AG04449 (cell line): ENCODE measurements around the gene ZNF341.
"Not testable (repeated sequence)": the region's sequence is repeated elsewhere in the genome, so short reads cannot be mapped to it uniquely, and the experiment has no call there.

Experiments
- CTCF ChIA-PET: fragments of 350-600 bp; formaldehyde crosslinking; extraction: SDS; loops from one replicate; lab custom pipeline; 2021; ENCODE audit warnings: antibody characterized with exemption; lab: Yijun Ruan, JAX
- POLR2A ChIA-PET: fragments of 400-600, 350-600 bp; formaldehyde crosslinking; extraction: SDS; loops from one replicate; lab custom pipeline; 2020; ENCODE audit warnings: antibody characterized with exemption, inconsistent platforms; lab: Yijun Ruan, JAX
- DNase-seq: peaks from one replicate; pipeline ENCODE4 v3.0.0-alpha.2; 2010; ENCODE audit warnings: low read depth, low spot score
- H3K4me3 ChIP-seq: 2 replicates; pipeline ENCODE4 v1.5.1; 2011; ENCODE audit warnings: low read depth, mild to moderate bottlenecking, control low read depth, low read length
- TF ChIP-seq, protein P1 (sequence below): IDR thresholded peaks from one replicate; pipeline ENCODE4 v1.5.1; 2011; ENCODE audit warnings: mild to moderate bottlenecking, moderate library complexity, low read length, control low read depth, inconsistent platforms; ENCODE audit not compliant: insufficient read depth; ENCODE audit errors: missing control alignments

The ZNF341 gene

DNA sequence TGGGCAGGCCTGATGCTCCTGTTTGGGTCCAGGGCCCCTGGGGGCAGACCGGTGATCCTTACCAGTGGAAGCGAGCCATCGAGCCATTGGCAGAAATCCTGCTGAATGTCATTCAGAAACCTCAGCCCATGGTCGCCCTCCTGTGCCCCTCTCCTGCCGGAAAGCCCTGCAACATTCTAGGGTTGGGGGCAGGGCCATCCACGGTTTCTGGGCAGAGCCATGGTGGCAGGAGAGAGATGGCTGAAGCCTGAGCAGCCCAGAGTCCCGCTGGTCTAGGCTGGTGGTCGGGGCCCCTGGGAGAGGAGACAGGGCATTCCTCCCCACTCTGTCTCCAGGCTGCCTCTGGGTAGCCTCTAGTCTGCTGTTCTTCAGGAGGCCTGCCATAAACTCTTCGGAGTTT lies 59.7 kb downstream of the ZNF341 start:
- ChIA-PET POLR2A (interaction anchor here (1.8 kb wide), 1 partner anchor 19 kb away, joined by 4 read pairs; the partner anchor contains the start of gene CHMP4B), CTCF (interaction anchor here (0.7 to 4.5 kb wide), 14 partner anchors 11 to 277 kb away, joined by 3 to 47 read pairs (median 5); no protein-coding TSS in a partner anchor)
- no peak overlapping the region for H3K4me3 ChIP-seq
- TF ChIP-seq, protein P1, sequence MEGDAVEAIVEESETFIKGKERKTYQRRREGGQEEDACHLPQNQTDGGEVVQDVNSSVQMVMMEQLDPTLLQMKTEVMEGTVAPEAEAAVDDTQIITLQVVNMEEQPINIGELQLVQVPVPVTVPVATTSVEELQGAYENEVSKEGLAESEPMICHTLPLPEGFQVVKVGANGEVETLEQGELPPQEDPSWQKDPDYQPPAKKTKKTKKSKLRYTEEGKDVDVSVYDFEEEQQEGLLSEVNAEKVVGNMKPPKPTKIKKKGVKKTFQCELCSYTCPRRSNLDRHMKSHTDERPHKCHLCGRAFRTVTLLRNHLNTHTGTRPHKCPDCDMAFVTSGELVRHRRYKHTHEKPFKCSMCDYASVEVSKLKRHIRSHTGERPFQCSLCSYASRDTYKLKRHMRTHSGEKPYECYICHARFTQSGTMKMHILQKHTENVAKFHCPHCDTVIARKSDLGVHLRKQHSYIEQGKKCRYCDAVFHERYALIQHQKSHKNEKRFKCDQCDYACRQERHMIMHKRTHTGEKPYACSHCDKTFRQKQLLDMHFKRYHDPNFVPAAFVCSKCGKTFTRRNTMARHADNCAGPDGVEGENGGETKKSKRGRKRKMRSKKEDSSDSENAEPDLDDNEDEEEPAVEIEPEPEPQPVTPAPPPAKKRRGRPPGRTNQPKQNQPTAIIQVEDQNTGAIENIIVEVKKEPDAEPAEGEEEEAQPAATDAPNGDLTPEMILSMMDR, result no peak
- no peak for DNase-seq

DNA sequence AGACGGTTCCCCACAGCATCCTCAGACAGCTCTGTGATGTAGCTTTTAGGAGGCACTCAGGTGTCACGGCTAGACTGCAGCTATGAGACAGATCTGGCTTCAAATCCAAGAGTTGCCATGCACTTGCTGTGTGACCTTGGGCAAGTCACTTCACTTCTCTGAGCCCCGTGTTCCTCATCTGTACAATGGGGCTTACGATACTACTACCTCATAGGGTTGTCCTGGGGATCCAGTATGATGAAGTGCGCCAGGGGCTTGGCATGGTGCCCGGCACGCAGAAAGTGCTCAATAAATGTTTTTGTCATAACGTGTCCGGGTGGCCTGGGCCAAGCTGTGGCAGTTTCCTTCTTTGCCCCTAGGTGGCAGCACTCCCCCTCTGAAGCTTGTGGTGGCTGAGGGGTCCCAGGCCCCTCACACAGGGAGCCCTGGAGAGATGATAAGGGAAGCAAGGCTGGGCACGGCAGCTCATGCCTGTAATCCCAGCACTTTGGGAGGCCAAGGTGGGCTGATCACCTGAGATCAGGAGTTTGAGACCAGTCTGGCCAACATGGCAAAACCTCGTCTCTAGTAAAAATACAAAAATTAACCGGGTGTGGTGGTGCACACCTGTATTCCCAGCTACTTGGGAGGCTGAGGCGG lies 60.3 kb downstream of the ZNF341 start:
- ChIA-PET POLR2A (interaction anchor here (1.8 kb wide), 1 partner anchor 19 kb away, joined by 4 read pairs; the partner anchor contains the start of gene CHMP4B), CTCF (interaction anchor here (0.7 to 4.5 kb wide), 19 partner anchors 9 to 282 kb away, joined by 3 to 47 read pairs (median 5); no protein-coding TSS in a partner anchor)
- TF ChIP-seq, protein P1, result peak; percentile 77
- DNase-seq, result no peak
- no peak overlapping the region for H3K4me3 ChIP-seq

DNA sequence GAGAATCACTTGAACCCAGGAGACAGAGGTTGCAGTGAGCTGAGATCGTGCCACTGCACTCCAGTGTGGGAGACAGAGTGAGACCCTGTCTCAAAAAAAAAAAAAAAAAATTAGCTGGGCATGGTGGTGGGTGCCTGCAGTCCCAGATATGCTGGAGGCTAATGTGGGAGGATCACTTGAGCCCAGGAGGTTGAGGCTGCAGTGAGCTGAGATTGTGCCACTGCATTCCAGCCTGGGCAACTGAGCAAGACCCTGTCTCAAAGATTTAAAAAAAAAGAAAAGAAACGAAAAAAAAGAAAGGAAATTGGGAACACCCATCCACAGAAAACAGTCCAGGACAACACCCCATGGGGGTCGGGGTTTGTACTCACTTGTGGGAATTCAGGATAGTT lies 60.8 kb downstream of the ZNF341 start:
- POLR2A ChIA-PET, result interaction anchor here (1.8 kb wide), 1 partner anchor 18 kb away, joined by 4 read pairs; the partner anchor contains the start of gene CHMP4B
- not testable (repeated sequence) for H3K4me3 ChIP-seq, DNase-seq
- CTCF ChIA-PET, result interaction anchor here (0.8 to 4.5 kb wide), 17 partner anchors 9 to 337 kb away, joined by 3 to 47 read pairs (median 5); no protein-coding TSS in a partner anchor

DNA sequence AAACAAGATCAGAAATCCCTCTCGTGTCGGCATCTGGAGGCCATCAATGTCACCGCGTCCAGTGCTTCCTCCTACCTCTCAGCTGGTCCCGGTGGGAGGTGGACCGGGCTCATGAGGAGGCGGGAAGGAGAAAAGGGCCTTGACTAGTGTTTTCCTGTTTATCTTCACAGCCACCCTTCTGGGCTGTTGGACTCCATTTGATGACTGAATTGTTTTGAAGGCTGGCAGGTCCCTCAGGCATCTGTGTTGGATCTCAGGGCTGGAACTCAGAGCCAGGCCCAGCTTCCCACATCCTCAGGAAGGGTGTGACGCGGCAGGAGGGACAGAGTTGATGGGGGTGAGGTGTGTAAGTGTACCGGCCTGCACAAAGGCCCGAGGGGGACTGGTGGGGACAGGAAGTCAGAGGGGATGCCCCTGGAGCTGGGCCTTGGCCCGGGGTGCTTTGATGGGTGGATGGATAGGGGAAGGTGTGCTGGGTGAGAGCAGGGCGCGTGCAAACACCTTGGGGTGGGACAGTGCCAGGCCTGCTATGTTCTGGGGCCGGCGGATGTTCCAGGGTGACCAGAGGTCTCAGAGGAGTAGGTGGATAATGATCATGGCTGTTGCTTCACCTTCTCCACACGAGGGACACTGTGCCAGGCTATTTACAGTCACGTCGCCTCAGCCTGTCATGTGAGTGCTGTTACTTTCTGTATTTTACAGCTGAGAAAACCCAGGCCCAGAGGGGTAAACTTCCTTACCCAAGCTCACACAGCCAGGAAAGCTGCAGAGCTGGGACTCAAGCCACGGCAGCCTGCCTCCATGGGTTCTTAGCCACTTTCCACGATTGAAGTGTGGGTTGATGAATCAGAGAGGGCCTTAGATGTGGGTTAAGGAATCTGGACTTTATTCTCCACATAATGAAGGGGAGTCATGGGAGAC lies 61.5 kb downstream of the ZNF341 start:
- H3K4me3 ChIP-seq, result no peak overlapping the region
- TF ChIP-seq, protein P1, result no peak
- CTCF ChIA-PET, result interaction anchor here (0.8 to 4.5 kb wide), 14 partner anchors 9 to 337 kb away, joined by 3 to 47 read pairs (median 4); no protein-coding TSS in a partner anchor
- POLR2A ChIA-PET, result interaction anchor here (0.8 kb wide), 1 partner anchor 319 kb away, joined by 3 read pairs; the partner anchor contains the start of gene EIF2S2
- DNase-seq, result no peak

DNA sequence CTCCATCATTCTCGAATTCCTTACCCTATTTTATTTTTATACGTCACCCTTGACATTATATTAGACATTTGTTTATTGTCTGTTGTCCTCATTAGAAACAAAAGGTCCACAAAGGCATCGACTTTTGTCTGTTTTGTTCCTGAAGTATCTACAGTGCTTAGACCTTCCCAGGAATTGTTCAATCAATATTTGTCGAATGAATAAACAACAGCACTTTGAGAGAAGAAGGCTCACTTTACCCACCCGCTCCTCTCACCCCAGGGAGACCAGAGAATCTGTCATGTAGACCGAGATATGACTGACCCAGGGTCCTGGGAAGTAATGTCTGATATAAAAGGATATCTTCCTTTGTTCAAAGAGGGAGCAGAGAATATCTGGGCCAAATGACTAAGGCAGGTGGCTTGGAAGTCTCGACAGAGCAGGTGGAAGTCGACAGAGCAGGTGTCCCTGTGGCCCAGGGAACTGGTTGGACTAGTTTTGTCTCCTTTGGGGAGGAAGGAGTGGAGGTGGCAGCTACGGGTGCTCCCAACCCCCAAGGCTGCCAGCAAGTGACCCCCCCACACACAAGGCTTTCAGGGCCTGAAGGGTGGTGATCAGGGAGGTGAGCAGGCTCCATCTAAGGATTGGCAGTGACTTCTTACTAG lies 64.6 kb downstream of the ZNF341 start:
- no peak for DNase-seq
- CTCF ChIA-PET, result no interaction called here
- no peak overlapping the region for H3K4me3 ChIP-seq
- TF ChIP-seq, protein P1, result no peak
- POLR2A ChIA-PET, result no interaction called here

DNA sequence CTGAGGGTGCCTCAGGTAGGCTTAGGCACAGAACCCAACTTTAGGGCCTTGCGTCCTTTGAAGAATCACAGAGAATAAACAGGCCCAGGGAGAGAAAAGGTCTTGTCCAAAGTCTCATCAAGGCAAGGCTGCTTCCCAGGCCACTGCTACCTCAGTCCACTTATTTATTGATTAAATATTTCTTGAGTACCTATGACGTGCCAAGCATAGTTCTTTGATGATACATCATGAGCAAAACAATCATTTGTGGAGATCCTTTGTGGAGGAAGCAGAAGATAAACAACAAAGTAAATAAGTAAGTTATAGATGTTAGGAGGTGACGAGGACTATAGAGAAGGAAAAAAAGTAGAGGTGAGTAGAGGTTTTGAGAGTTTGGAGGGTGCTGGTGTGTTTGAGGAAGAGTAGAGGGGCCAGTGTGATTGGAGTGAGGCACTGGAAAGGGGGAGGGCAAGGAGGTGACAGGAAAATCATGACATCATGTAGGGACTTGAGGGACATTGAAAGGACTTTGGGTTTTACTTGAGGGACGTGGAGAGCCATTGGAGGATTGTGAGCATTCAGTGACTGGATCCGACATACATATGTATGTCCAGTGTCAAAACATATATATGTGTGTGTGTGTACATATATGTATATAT lies 65.2 kb downstream of the ZNF341 start:
- ChIA-PET CTCF (interaction anchor here (1.1 kb wide), 1 partner anchor 15 kb away, joined by 4 read pairs; the partner anchor contains the start of gene CHMP4B), POLR2A (no interaction called here)
- DNase-seq, result no peak
- H3K4me3 ChIP-seq, result no peak overlapping the region
- TF ChIP-seq, protein P1, result no peak
